Stimulated activated CD8-positive, alpha-beta memory T cell treated with anti-CD3 and anti-CD28 coated beads, Interleukin-4, amount 100 ng/mL, for 4 hours (primary cell): Measurements from ENCODE around the gene ZNF2.
A peak's percentile ranks its signal among the peaks of the same experiment; 100 is the strongest.

ENCODE experiments used
- DNase-seq, 2 donors: peaks; one replicate each; pipeline ENCODE4 v3.0.0-alpha.2; 2020; ENCODE audit warnings: low read depth in 2 of 2, low spot score in 1 of 2

ZNF2 gene

GRCh38 chr2:95165371-95166064, at the start of gene ZNF2:
ZNF2 (plus strand) TSS chr2:95165809; CDS start chr2:95176227, 10,418 bp downstream.
- DNase-seq, result peak; percentile 94 to 95

- no peak for DNase-seq
These were observed 44.6 kb upstream of the ZNF2 start for GRCh38 chr2:95121093-95121406.

- peak; percentile 69 to 72 for DNase-seq
These were observed 44.0 kb upstream of the ZNF2 start, which contains the start of gene MRPS5 for GRCh38 chr2:95121407-95122196. MRPS5 (minus strand) TSS chr2:95121808; CDS start chr2:95121791, 17 bp downstream.

GRCh38 chr2:95122197-95122551, 43.4 kb upstream of the ZNF2 start:
- DNase-seq, result no peak

GRCh38 chr2:95138702-95139101, 26.9 kb upstream of the ZNF2 start:
- no peak for DNase-seq

GRCh38 chr2:95143838-95144237, 21.8 kb upstream of the ZNF2 start:
- no peak for DNase-seq

- DNase-seq, result no peak
These were observed 16.1 kb upstream of the ZNF2 start for GRCh38 chr2:95149397-95149984.

- DNase-seq, result no peak
These were observed 7.2 kb upstream of the ZNF2 start for GRCh38 chr2:95158441-95158840.

GRCh38 chr2:95158891-95159619, 6.6 kb upstream of the ZNF2 start:
- peak in 1 of 2 donors; percentile 3 for DNase-seq

GRCh38 chr2:95159690-95160449, 5.7 kb upstream of the ZNF2 start, which contains the start of gene ZNF514:
ZNF514 (minus strand) TSS chr2:95159848; CDS start chr2:95153253, 6,595 bp downstream.
- DNase-seq, result peak; percentile 29 to 59

- DNase-seq, result no peak
These were observed 609 bp upstream of the ZNF2 start for GRCh38 chr2:95165030-95165370.

- DNase-seq, result no peak
These were observed 605 bp downstream of the ZNF2 start for GRCh38 chr2:95166065-95166763.

GRCh38 chr2:95171902-95172301, 6.3 kb downstream of the ZNF2 start:
- DNase-seq, result no peak

- DNase-seq, result no peak
These were observed 8.5 kb downstream of the ZNF2 start for GRCh38 chr2:95174031-95174542.

- no peak for DNase-seq
These were observed 13.8 kb downstream of the ZNF2 start for GRCh38 chr2:95179451-95179850.

GRCh38 chr2:95181774-95182173, 16.2 kb downstream of the ZNF2 start:
- DNase-seq, result no peak

- DNase-seq, result no peak
These were observed 19.6 kb downstream of the ZNF2 start for GRCh38 chr2:95185197-95185596.

- DNase-seq, result no peak
These were observed 20.4 kb downstream of the ZNF2 start for GRCh38 chr2:95185973-95186372.

- DNase-seq, result peak in 1 of 2 donors; percentile 7
These were observed 27.3 kb downstream of the ZNF2 start for GRCh38 chr2:95192956-95193355.

- no peak for DNase-seq
These were observed 38.3 kb downstream of the ZNF2 start for GRCh38 chr2:95203911-95204310.
